Hepatocyte (in vitro differentiated cells): ENCODE data around the gene TMEM11.

Source experiments
- EZH2phosphoT487 ChIP-seq: fragments of 200-600 bp; sonication (generic); IDR thresholded peaks from one replicate; pipeline ENCODE4 v1.6.1; 2018; ENCODE audit warnings: antibody characterized with exemption, mild to moderate bottlenecking, low read depth, moderate library complexity; ENCODE audit not compliant: unreplicated experiment, severe bottlenecking
- TF ChIP-seq, protein P1 (sequence below): fragments of 200-600 bp; sonication (generic); IDR thresholded peaks from 2 replicates; pipeline ENCODE4 v1.5.1; 2016; ENCODE audit warnings: antibody characterized with exemption, mild to moderate bottlenecking; ENCODE audit not compliant: poor library complexity

- no peak for TF ChIP-seq EZH2phosphoT487
- TF ChIP-seq, protein P1, sequence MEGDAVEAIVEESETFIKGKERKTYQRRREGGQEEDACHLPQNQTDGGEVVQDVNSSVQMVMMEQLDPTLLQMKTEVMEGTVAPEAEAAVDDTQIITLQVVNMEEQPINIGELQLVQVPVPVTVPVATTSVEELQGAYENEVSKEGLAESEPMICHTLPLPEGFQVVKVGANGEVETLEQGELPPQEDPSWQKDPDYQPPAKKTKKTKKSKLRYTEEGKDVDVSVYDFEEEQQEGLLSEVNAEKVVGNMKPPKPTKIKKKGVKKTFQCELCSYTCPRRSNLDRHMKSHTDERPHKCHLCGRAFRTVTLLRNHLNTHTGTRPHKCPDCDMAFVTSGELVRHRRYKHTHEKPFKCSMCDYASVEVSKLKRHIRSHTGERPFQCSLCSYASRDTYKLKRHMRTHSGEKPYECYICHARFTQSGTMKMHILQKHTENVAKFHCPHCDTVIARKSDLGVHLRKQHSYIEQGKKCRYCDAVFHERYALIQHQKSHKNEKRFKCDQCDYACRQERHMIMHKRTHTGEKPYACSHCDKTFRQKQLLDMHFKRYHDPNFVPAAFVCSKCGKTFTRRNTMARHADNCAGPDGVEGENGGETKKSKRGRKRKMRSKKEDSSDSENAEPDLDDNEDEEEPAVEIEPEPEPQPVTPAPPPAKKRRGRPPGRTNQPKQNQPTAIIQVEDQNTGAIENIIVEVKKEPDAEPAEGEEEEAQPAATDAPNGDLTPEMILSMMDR: no peak
These were observed 47.9 kb downstream of the TMEM11 start for GRCh38 chr17:21165922-21166594.
